OCI-LY1 (cell line): ENCODE measurements around the gene PLOD2.

Source experiments
- EZH2 ChIP-seq: fragments of 200-600 bp; sonication (generic), shearing (Covaris generic); IDR thresholded peaks from 2 replicates; pipeline ENCODE4 v1.8.0; 2017; ENCODE audit warnings: borderline replicate concordance, mixed run types, mild to moderate bottlenecking, antibody characterized with exemption, low read length, moderate library complexity, mixed read lengths
- TF ChIP-seq, protein P1 (sequence below): fragments of 200-600 bp; sonication (generic), shearing (Covaris generic); IDR thresholded peaks from 2 replicates; pipeline ENCODE4 v1.5.1; 2017; ENCODE audit warnings: mild to moderate bottlenecking, antibody characterized with exemption, low read length, moderate library complexity, mixed read lengths

DNA sequence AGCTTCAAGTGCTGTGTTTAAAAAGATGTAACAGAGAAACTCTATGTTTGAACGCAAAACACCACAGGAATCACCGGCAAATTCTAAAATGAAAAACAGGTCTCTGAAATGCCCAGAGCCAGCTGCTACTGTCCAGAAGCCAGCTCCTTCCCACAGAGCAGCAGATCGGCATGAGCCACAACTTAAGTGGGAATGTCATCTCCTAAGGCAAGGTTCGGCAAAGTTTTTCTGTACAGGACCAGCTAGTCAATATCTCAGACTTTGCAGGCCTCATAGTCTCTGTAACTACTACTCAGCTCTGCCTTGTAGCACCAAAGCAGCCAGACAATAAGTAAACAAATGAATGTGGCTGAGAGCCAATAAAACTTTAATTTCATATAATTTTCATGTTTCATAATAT, 4.9 kb downstream of the PLOD2 start:
- TF ChIP-seq, protein P1, sequence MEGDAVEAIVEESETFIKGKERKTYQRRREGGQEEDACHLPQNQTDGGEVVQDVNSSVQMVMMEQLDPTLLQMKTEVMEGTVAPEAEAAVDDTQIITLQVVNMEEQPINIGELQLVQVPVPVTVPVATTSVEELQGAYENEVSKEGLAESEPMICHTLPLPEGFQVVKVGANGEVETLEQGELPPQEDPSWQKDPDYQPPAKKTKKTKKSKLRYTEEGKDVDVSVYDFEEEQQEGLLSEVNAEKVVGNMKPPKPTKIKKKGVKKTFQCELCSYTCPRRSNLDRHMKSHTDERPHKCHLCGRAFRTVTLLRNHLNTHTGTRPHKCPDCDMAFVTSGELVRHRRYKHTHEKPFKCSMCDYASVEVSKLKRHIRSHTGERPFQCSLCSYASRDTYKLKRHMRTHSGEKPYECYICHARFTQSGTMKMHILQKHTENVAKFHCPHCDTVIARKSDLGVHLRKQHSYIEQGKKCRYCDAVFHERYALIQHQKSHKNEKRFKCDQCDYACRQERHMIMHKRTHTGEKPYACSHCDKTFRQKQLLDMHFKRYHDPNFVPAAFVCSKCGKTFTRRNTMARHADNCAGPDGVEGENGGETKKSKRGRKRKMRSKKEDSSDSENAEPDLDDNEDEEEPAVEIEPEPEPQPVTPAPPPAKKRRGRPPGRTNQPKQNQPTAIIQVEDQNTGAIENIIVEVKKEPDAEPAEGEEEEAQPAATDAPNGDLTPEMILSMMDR: no peak
- no peak for TF ChIP-seq EZH2
